GM12891 (cell line): ENCODE measurements around the gene ARHGAP6.
A peak's percentile ranks its signal among the peaks of the same experiment; 100 is the strongest.

Source experiments
- DNase-seq: peaks from one replicate; pipeline ENCODE4 v3.0.0; 2011; ENCODE audit warnings: low spot score; ENCODE audit not compliant: insufficient read length
- FAIRE-seq: peaks from 2 replicates; lab custom pipeline; 2011; peaks lifted over from hg19 to GRCh38; lab: Jason Lieb, UNC
- PAX5 ChIP-seq: IDR thresholded peaks from 2 replicates; pipeline ENCODE4 v1.6.1; 2011; ENCODE audit warnings: low read length, moderate library complexity, mild to moderate bottlenecking; ENCODE audit not compliant: insufficient read depth, severe bottlenecking
- POLR2A ChIP-seq: IDR thresholded peaks from 2 replicates; pipeline ENCODE4 v1.6.1; 2011; ENCODE audit warnings: low read depth, low read length, control low read depth
- POLR2AphosphoS5 ChIP-seq: IDR thresholded peaks from 2 replicates; pipeline ENCODE4 v1.6.1; 2011; ENCODE audit warnings: low read depth, low read length, control low read depth
- POU2F2 ChIP-seq: IDR thresholded peaks from 2 replicates; pipeline ENCODE4 v1.6.1; 2011; ENCODE audit warnings: low read depth, mild to moderate bottlenecking, control low read depth, low read length, moderate library complexity
- SPI1 ChIP-seq: IDR thresholded peaks from 2 replicates; pipeline ENCODE4 v1.6.1; 2011; ENCODE audit warnings: low read depth, low read length, control low read depth
- TAF1 ChIP-seq: IDR thresholded peaks from 2 replicates; pipeline ENCODE4 v1.6.1; 2011; ENCODE audit warnings: low read depth, low read length, control low read depth

ARHGAP6 gene

GRCh38 chrX:11412715-11413623 is 252.8 kb downstream of the ARHGAP6 start:
- no peak for FAIRE-seq
- TF ChIP-seq SPI1, result no peak
- no peak for TF ChIP-seq POLR2A
- no peak for TF ChIP-seq POU2F2
- TF ChIP-seq TAF1, result no peak
- TF ChIP-seq PAX5, result no peak
- no peak for TF ChIP-seq POLR2AphosphoS5
- DNase-seq, result no peak

DNA sequence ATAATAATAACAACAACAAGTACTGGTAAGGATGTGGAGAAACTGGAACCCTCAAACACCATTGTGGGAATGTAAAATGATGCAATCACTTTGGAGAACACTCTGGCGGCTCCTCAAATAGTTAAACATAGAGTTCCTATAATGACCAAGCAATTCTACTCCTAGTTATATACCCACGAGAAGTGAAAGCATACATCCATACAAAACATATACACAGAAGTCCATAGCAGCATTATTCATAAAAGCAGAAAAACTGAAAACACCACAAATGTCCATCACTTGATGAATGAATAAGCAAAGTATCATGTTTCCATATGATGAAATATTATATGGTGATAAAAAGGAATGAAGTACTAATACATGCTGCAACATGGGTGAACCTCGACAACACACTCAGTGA is 255.8 kb downstream of the ARHGAP6 start:
- no peak for FAIRE-seq
- DNase-seq, result no peak
- no peak for TF ChIP-seq POLR2AphosphoS5
- no peak for TF ChIP-seq TAF1

- TF ChIP-seq POU2F2 (no peak), POLR2AphosphoS5 (no peak), PAX5 (no peak), POLR2A (no peak), TAF1 (no peak), SPI1 (no peak)
- DNase-seq (no peak), FAIRE-seq (no peak)
Observed at GRCh38 chrX:11408783-11409182, 256.9 kb downstream of the ARHGAP6 start.

DNA sequence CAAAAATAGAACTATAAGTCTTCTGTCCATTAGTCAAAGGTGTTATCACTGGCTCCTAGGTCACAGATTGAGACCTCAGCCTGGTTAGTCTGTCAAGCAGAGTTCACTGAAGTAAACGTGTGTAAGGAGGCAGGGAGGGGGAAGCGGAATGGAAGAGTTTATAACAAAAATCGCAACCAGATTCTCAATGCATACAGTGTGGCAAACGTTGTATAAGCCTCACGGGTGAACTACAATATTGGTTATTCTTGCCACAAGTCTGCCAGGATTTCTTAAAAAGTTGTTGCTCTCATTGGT is 257.7 kb downstream of the ARHGAP6 start:
- FAIRE-seq (no peak), DNase-seq (no peak)
- TF ChIP-seq POLR2AphosphoS5 (no peak), POU2F2 (no peak), TAF1 (no peak), POLR2A (no peak), SPI1 (no peak), PAX5 (no peak)

- no peak for DNase-seq
- no peak for FAIRE-seq
- TF ChIP-seq SPI1 (peak; percentile 77), POLR2A (no peak)
Observed at GRCh38 chrX:11407331-11408108, 258.2 kb downstream of the ARHGAP6 start.

DNA sequence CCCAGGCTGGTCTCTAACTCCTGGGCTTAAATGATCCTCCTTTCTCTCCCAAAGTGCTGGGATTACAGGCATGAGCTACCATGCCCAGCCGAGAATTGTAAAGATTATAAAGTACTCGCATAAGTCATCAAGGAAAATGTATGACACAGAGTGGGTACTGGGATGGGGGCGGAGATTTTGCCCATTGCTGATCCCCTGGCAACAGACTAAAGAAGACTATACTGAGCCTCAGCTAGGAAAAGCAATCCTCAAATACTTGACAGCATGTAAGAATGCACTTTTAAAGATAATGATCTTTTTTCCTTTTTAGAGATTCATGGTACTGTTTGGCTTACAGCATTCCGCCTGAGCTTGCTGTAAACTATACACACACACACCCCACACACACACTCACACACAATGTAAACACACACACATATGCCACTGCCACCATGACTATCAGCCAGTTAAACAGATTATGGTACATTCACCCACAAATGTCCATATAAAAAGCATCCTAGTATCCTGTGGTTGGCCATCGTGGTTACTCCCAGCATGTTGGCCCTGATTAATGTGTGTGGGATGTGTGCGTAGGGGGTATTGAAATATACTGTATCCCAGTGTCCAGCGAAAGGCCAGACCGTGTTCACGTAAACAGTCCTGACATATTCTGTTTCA is 259.5 kb downstream of the ARHGAP6 start:
- TF ChIP-seq TAF1, result no peak
- TF ChIP-seq SPI1, result no peak
- TF ChIP-seq POLR2A, result no peak
- no peak for TF ChIP-seq POU2F2
- TF ChIP-seq PAX5, result no peak
- no peak for TF ChIP-seq POLR2AphosphoS5
- FAIRE-seq (peak; percentile 65), DNase-seq (no peak)

DNA sequence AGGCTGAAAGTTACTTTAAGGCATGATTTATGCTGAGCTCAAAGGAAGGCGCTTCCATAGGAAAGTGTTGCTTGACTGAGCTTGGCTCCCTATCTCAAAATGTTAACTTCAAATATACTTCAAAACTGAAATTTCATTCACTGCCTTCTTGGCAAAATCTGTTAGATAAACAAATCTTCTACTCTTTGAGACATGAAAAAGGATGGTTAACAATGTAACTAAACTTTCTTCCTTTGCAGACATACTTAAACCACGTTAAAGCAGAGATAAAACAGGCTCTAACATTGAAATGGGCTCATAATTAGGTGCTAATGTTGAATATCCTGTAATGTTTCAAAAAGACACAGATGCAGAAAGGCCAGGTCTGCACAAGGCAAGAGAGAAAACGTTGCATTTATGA is 262.1 kb downstream of the ARHGAP6 start:
- no peak for FAIRE-seq
- TF ChIP-seq POLR2AphosphoS5 (no peak), SPI1 (no peak), PAX5 (no peak), POLR2A (no peak), TAF1 (no peak), POU2F2 (no peak)
- DNase-seq, result no peak

DNA sequence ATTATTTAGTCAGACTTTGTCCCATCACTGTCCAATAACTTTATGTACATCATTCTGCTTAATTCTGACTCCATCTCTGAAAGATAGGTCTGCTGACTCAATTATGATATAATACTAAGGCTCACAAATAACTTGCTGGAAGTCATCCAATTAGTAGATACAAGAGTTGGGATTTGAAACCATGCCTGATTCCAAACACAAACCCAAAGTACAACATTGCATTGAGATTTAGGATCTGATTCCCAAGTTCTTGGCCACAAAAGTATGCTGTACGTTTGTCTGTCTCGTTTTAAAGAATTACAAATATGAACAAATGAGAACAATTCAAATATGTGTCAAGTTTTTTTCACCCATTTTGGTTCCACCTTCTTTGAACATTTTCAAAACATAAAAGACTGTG is 263.8 kb downstream of the ARHGAP6 start:
- no peak for TF ChIP-seq POLR2A
- TF ChIP-seq PAX5, result no peak
- no peak for TF ChIP-seq POU2F2
- TF ChIP-seq SPI1, result no peak
- no peak for TF ChIP-seq TAF1
- no peak for TF ChIP-seq POLR2AphosphoS5
- DNase-seq (no peak), FAIRE-seq (no peak)

DNA sequence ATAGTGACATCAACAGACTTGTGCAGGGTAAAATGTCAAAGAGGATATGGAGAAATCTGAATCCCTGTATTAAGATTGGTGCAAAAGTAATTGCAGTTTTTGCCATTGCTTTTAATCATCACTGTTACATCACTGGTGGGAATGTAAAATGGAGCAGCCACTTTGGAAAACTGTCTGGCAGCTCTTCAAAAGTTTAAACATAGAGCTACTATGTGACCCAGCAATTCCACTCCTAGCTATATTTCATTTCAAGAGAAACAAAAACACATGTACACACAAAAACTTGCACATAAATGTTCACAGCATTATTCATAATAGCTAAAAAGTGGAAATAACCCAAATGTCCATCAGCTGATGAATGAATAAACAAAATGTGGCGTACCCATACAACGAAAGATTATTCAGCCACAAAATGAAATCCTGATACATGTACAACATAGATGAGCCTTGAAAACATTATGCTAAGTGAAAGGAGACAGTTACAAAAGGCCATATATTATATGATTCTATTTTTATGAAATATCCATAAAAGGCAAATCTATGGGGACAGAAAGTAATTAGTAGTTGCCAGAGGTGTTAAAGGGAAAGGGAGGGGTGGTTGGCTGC is 266.1 kb downstream of the ARHGAP6 start:
- FAIRE-seq, result no peak
- TF ChIP-seq POLR2A (no peak), TAF1 (no peak), PAX5 (no peak), SPI1 (no peak), POLR2AphosphoS5 (no peak), POU2F2 (no peak)
- no peak for DNase-seq

DNA sequence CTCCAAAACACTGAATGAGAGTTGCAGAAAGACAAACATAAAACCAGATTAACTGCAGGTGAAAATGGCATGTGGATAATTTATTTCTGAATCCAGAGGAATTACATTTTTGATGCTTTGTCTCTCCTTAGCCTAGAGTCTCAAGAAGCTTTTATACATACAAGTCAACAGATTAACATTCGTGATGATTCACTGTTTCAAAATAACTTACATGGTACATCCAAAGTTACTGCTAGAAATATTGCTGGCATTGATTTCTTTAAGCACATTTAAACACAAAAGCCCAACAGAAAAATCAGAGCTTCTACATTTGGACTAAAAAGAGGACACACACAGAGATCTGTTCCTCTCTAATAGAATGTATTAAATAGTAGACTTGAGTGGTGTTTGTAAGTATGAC is 266.9 kb downstream of the ARHGAP6 start:
- TF ChIP-seq POLR2AphosphoS5, result no peak
- TF ChIP-seq SPI1, result no peak
- no peak for TF ChIP-seq TAF1
- no peak for TF ChIP-seq POU2F2
- TF ChIP-seq PAX5, result no peak
- no peak for TF ChIP-seq POLR2A
- DNase-seq, result no peak
- no peak for FAIRE-seq
